OCI-LY3 (cell line): ENCODE results near the gene TSPAN3.

Experiments used
- EZH2phosphoT487 ChIP-seq: fragments of 200-600 bp; shearing (Covaris generic); IDR thresholded peaks from 2 replicates; pipeline ENCODE4 v1.6.1; 2018; ENCODE audit warnings: antibody characterized with exemption, mixed run types, low read depth
- TF ChIP-seq, protein P1 (sequence below): fragments of 200-600, 300-600 bp; sonication (generic); IDR thresholded peaks from 2 replicates; pipeline ENCODE4 v1.5.1; 2014; ENCODE audit warnings: antibody characterized with exemption, low read length, low read depth

- TF ChIP-seq, protein P1, sequence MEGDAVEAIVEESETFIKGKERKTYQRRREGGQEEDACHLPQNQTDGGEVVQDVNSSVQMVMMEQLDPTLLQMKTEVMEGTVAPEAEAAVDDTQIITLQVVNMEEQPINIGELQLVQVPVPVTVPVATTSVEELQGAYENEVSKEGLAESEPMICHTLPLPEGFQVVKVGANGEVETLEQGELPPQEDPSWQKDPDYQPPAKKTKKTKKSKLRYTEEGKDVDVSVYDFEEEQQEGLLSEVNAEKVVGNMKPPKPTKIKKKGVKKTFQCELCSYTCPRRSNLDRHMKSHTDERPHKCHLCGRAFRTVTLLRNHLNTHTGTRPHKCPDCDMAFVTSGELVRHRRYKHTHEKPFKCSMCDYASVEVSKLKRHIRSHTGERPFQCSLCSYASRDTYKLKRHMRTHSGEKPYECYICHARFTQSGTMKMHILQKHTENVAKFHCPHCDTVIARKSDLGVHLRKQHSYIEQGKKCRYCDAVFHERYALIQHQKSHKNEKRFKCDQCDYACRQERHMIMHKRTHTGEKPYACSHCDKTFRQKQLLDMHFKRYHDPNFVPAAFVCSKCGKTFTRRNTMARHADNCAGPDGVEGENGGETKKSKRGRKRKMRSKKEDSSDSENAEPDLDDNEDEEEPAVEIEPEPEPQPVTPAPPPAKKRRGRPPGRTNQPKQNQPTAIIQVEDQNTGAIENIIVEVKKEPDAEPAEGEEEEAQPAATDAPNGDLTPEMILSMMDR = no peak
- no peak for TF ChIP-seq EZH2phosphoT487
These were observed 49.7 kb upstream of the TSPAN3 start for GRCh38 chr15:77120576-77120975.
